AG09319 (cell line): ENCODE data around the gene ARHGAP26.
"Not testable (repeated sequence)": the region's sequence is repeated elsewhere in the genome, so short reads cannot be mapped to it uniquely, and the experiment has no call there.

Experiments
- DNase-seq: peaks from one replicate; pipeline ENCODE4 v3.0.0-alpha.2; 2010; ENCODE audit warnings: low read depth; ENCODE audit errors: extremely low read depth
- TF ChIP-seq, protein P1 (sequence below): IDR thresholded peaks from 2 replicates; pipeline ENCODE4 v1.5.1; 2011; ENCODE audit warnings: low read depth, mild to moderate bottlenecking, inconsistent platforms, low read length, moderate library complexity

The ARHGAP26 gene

DNA sequence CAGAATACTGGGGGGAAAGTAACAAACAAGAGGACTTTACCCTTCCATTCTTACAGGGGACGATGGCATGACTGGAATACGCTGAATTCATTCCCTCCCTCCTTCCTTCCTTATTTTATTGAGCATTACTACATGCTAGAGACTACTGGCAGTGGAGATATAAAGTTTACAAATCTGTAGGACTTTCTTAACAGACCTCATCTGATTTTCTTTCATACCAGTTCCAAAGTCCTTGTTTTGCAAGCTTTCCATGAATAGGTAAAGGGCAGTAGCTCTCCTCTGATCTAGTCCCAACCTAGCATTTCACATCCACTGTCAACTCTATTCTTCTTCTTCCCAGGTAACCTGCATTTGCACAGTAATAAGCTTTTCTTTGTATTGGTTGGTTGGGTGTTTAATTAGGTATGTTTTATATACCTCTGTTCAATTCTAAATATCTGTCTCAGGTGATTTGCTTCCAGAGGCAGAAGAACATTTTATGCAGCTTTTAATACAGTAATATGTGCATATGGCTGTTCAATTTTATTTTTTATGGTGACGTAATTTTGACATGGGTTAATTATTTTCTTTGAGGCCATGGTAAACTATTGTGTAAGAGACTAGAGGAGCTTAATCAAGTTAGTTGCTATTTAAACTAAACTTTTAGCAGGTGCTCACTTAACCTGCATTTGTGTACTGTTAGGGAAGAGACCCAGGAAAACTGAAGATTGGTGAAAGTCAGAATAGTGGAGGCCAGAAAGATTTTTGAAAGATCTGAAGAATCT is 150.9 kb downstream of the ARHGAP26 start:
- TF ChIP-seq, protein P1, sequence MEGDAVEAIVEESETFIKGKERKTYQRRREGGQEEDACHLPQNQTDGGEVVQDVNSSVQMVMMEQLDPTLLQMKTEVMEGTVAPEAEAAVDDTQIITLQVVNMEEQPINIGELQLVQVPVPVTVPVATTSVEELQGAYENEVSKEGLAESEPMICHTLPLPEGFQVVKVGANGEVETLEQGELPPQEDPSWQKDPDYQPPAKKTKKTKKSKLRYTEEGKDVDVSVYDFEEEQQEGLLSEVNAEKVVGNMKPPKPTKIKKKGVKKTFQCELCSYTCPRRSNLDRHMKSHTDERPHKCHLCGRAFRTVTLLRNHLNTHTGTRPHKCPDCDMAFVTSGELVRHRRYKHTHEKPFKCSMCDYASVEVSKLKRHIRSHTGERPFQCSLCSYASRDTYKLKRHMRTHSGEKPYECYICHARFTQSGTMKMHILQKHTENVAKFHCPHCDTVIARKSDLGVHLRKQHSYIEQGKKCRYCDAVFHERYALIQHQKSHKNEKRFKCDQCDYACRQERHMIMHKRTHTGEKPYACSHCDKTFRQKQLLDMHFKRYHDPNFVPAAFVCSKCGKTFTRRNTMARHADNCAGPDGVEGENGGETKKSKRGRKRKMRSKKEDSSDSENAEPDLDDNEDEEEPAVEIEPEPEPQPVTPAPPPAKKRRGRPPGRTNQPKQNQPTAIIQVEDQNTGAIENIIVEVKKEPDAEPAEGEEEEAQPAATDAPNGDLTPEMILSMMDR = no peak
- DNase-seq = no peak

DNA sequence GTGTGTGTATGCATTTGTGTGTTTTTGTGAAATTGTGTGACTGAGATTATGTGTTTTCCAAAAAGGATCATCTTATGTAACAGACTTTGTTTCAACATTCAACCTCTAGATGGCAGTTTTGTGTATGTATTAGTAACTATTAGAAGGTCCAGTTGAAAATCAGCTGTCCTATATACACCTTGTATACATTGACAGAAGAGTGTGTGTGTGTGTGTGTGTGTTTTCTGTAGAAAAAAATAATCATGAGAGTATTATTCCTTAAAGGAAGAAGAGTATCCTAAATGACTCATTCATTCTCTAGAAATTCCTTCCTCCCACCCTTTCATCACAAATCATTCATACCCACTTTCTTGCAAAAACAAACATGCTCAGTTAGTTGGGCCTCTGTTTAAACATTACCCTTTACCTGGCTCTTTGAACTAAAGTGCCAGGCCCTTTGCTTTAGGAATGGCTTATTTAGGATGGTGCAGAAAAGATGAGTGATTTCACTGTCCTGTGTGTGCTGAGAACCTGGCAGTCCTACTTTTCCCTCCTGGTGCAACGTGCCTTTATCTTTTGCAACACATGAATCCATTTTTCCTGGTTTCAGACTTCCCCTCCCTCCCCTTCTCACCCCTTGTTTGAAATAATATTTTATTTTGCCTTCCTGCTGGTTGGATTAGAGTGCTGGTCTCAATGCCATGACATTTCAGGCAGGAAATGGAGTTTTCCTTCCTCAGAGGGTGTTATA is 152.2 kb downstream of the ARHGAP26 start:
- TF ChIP-seq, protein P1 = peak; percentile 37
- DNase-seq = peak; percentile 11

DNA sequence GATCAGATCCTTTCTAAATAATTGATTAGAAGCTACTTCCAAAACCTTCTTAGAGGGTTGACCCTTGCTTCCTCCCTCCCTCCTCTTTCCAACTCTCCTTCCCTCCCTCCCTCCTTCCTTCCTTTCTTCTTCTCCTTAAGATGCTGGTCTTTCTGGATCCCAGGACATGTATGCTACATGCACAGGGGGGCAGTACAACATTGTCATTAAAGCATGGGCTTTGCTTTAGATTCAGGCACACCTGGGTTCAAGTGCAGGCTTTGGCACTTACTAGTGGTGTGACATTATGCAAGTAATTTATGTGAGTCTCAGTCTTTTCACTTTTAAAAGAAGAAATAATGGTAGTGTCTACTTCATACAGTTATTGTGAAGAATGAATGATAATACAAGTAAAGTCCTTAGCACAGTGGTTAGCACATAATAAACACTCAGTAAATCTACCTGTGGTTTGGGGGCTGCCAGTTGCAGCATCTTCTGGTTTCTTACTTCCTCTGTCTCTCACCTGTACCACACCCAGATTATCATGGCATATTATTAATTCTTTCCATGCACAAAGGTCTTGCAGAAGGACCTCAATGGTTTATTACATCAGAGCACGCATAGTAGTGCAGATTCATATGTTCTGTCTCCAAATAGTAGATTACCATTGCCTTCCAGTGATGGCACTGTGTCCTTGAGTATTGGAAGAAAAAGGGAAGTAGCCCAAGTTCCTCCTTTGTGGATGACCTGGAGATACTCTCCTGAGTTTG is 154.1 kb downstream of the ARHGAP26 start:
- no peak for DNase-seq
- TF ChIP-seq, protein P1 = peak; percentile 20

DNA sequence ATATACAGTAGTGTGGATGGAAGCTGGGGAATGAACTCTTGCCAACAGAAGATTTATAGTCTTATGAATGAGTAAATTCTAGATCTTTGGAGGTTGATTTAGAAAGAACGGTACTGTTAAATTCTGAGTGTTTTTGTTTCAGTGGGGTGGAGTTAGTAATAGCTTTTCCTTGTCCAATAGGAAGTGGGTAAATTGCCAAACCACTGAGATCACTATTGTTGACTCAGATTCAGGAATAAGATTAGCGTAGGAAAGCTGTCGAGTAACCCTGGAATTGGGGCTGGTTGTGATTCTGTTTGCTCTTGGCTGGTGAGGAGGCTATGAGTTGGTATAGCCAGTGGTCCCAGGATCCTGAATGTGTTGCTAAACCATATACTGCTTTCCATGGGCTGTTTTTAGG is 155.6 kb downstream of the ARHGAP26 start:
- peak; percentile 59 for DNase-seq
- TF ChIP-seq, protein P1 = no peak

DNA sequence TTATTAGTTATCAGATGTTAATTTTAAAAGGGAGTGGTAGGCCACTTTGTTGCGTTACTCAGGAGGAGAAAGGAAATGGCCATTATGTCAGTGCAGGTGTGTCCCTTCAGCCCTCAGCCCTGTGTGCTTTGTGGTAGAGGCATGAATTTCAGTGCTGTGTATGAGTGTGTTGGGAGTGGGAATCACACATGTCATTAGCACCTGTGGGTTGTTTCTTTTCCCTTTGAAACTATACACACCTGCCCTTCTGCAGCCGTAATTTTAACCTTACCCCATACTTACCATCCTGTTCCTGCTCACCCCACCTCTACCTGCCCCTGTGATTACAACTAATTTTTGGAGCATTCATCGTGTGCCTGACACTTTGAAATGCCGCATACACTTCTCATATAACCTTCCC is 156.4 kb downstream of the ARHGAP26 start:
- no peak for DNase-seq
- TF ChIP-seq, protein P1 = no peak

DNA sequence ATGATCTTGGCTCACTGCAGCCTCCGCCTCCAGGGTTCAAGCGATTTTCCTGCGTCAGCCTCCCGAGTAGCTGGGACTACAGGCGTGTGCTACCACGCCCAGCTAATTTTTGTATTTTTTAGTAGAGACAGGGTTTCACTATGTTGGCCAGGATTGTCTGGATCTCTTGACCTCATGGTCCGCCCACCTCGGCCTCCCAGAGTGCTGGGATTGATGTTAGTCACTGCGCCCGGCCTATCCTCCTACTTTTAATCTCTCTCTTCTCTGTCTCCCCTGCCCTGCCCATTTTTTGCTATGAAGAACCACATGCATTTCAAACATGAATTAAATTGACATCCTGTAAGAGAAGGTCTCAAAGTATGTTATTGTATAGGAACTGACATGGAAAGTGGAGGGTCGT is 158.8 kb downstream of the ARHGAP26 start:
- not testable (repeated sequence) for DNase-seq

DNA sequence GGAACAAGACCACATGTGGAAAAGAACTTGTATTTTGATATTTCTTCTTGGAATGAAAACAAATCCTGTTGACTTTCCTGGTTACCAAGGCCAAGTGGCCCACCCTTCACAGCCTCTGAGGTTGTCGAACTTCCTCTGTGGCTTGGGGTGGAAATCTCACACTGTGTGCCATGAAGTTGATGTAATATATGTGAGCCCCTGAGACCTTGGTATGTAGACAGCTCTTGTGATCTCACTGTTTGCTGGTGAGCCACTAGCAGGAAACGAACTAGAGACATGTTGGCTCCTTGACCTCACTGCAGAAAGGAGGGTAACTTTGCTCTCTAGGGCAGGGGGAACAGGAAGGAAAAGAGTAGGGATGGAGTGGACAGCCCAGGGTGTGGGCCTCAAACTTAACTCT is 159.4 kb downstream of the ARHGAP26 start:
- no peak for DNase-seq
- TF ChIP-seq, protein P1 = no peak
